Ishikawa (cell line): ENCODE measurements around the gene NCK2.

ENCODE experiments used
- CEBPB ChIP-seq: IDR thresholded peaks from 2 replicates; pipeline ENCODE4 v1.6.1; 2012
- EP300 ChIP-seq: IDR thresholded peaks from 2 replicates; pipeline ENCODE4 v1.6.1; 2012; ENCODE audit warnings: borderline replicate concordance
- NFIC ChIP-seq: IDR thresholded peaks from 2 replicates; pipeline ENCODE4 v1.6.1; 2012
- RAD21 ChIP-seq: IDR thresholded peaks from 2 replicates; pipeline ENCODE4 v1.6.1; 2012; ENCODE audit warnings: low read depth
- TCF12 ChIP-seq: IDR thresholded peaks from 2 replicates; pipeline ENCODE4 v1.6.1; 2012; ENCODE audit warnings: low read depth
- TEAD4 ChIP-seq: IDR thresholded peaks from 2 replicates; pipeline ENCODE4 v1.6.1; 2012
- YY1 ChIP-seq: IDR thresholded peaks from 2 replicates; pipeline ENCODE4 v1.6.1; 2012; ENCODE audit warnings: low read depth
- TF ChIP-seq, protein P1 (sequence below): IDR thresholded peaks from 2 replicates; pipeline ENCODE4 v1.6.1; 2012
- TF ChIP-seq, protein P2 (sequence below): IDR thresholded peaks from 2 replicates; pipeline ENCODE4 v1.6.1; 2012; ENCODE audit warnings: low read depth, mild to moderate bottlenecking

DNA sequence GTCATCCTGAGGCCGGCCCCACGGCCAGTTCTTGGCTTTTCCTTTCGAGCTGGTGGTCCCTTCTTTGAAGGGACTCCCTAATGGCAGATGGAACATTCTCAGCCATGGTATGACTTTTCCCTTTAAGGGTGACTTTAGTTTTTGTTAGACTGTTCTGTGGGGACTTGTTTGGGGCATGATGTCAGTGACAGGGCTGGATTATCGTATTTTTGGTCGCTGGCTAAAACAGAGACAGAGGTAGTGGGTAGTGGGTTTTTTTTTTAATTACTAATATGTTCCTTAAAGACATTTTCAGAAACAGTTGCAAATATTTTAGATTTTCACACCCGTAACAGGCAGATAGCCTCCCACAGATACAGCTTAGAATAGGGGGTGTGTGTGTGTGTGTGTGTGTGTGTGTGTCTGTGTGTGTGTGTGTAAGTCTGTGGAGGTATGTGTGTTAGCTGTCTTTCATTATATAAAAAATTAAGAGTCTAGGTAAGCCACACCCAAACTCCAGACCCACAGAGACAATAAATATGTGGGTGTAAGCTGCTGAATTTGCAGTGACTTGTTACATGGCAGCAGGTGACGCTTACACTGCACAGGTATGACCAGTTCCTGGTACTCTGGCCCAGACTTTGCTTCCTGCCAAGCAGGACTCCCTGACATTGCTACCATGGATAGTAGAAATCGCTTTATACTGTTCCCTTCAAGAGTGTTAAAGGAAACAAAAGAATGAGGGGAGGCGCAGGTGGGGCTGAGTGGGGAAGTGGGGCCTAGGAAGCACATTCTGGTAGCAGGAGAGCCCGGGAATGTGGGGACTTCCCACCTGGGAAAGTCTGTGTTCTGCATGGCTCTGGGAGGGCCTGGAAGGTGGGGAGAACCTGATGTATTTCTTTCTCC lies 20.9 kb downstream of the NCK2 start:
- no peak for TF ChIP-seq CEBPB
- TF ChIP-seq YY1, result no peak
- TF ChIP-seq, protein P1, sequence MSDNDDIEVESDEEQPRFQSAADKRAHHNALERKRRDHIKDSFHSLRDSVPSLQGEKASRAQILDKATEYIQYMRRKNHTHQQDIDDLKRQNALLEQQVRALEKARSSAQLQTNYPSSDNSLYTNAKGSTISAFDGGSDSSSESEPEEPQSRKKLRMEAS, result no peak
- no peak for TF ChIP-seq RAD21
- TF ChIP-seq TCF12, result no peak
- TF ChIP-seq EP300, result no peak
- TF ChIP-seq, protein P2, sequence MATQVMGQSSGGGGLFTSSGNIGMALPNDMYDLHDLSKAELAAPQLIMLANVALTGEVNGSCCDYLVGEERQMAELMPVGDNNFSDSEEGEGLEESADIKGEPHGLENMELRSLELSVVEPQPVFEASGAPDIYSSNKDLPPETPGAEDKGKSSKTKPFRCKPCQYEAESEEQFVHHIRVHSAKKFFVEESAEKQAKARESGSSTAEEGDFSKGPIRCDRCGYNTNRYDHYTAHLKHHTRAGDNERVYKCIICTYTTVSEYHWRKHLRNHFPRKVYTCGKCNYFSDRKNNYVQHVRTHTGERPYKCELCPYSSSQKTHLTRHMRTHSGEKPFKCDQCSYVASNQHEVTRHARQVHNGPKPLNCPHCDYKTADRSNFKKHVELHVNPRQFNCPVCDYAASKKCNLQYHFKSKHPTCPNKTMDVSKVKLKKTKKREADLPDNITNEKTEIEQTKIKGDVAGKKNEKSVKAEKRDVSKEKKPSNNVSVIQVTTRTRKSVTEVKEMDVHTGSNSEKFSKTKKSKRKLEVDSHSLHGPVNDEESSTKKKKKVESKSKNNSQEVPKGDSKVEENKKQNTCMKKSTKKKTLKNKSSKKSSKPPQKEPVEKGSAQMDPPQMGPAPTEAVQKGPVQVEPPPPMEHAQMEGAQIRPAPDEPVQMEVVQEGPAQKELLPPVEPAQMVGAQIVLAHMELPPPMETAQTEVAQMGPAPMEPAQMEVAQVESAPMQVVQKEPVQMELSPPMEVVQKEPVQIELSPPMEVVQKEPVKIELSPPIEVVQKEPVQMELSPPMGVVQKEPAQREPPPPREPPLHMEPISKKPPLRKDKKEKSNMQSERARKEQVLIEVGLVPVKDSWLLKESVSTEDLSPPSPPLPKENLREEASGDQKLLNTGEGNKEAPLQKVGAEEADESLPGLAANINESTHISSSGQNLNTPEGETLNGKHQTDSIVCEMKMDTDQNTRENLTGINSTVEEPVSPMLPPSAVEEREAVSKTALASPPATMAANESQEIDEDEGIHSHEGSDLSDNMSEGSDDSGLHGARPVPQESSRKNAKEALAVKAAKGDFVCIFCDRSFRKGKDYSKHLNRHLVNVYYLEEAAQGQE, result no peak
- TF ChIP-seq NFIC, result no peak
- TF ChIP-seq TEAD4, result no peak
